CD4-positive, alpha-beta T cell treated with Interleukin-4 for 1 hour (primary cell): Measurements from ENCODE around the gene NFIC.

ENCODE experiments used
- DNase-seq, 2 donors: peaks; one replicate each; pipeline ENCODE4 v3.0.0-alpha.2; 2020 to 2022

NFIC gene

DNA sequence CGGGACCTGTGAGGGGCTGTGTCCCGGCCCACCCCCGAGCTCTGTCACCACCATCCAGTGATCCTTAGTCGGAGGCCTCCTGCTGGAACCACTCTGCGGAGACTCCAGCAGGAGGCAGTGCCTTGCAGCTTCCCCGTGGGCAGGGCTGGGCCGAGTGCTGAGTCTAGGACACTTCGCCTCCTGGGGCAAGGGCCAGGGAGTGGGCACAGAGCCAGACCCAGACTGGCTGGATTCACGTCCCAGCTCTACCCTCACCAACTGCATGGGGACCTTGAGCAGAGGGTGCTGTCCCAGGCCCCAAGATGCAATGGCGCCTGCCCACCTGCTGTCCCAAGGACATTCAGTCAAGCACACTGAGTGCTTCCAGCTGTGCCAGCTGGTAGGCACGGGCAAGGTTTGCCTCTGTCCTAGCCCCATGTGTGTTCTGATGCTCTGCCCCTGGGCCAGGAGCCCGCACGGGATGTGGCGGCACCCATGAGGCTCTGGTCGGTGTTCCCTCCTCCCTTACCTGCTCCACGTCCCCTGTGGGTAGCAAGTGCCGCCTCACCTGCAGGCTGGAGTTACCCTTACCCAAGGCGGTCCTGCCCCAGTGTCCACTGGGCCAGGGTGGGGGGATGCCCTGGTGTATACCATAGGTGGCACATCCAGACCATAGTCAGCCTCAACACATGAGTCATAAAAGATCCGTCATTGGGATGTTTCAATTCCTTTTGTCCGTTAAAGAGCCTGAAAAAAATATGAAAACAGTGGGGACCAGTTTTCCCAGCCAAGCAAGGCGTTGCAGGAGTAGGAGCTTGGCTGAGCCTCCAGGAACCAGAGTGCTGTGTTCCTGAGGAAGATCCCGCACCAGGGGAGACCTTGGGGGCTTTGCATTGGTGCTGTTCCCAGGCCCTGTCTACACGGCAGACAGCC lies 147.1 kb downstream of the NFIC start:
- DNase-seq = no peak

DNA sequence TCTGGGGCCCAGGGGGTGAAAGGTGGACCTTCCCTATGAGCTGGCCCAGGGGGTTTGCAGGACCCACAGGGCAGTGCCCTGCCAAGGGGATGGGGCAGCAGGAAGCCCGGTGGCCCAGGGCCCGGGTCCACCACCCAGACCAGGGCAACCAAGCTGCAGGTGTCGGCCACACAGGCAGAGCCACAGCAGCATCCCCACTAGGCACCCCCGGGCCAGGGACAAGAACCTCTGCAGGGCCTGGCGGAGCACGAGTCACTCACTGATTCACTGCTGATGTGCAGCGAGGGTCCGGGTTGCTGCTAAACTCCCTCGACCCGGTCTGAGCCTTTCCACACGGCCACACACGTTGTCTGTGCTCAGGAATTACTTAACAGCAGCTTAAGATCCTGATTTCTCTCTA lies 148.5 kb downstream of the NFIC start:
- no peak for DNase-seq

DNA sequence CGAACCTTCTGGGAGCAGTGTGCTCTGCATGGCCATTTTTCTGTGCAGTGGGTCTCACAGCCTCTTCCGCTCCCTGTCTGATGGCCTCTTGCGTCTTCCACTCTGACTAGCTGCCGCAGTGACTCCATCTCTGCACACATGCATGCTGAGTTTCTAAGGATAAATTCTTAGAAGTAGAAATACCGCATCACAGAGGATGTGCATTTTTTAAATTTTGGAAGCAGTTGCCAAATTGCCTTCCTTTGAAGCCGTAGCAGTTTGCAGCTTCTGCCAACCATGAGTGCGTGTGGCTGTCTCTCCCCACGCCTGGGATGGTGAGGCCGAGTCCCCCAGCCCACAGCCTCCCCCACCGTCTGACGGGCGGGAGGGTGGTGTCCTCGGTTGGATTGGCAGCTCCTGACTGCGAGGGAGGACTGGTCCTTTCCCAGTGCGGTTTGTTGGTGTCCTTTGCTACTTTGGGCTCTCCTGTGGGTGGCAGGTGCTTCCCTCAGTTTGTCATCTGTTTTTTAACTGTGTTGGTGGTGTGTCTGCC lies 149.6 kb downstream of the NFIC start:
- no peak for DNase-seq

DNA sequence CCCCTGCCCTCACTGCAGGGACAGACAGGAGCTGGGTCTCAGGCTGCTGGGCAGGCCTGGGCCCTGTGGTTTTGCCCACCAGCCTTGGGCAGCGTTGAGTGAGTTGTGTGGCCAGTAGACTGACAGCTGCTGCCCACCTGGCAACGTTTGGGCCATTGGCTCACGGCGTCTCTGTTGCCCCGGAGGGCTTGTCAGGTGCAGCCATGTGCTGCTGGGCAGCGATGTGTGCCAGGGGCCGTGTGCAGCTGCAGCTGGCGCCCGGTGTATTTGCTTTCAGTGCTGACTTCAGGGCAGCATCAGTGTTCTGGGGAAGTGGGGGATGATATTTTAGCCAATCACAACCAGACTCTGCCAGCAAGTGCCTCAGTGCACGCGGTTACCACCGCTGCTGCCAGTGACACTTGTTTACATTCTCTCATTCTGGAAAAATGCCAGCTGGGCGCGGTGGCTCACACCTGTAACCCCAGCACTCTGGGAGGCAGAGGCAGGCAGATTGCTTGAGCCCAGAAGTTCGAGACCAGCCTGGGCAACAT lies 150.4 kb downstream of the NFIC start:
- peak; percentile 64 to 77 for DNase-seq

DNA sequence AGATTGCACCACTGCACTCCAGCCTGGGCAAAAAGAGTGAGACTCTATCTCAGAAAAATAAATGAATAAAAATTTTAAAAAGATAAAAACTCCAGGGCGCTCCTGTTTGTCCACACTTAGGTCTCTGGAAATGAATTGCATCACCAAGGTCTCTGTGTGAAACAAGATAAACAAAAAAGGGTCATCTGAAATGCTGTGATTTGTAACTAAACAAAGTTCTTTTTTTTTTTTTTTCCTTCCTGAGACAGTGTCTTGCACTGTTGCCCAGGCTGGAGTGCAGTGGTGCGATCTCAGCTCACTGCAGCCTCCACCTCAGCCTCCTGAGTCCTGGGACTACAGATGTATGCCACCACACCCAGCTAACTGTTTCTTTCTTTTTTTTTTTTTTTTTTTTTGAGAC lies 151.3 kb downstream of the NFIC start:
- DNase-seq = no peak

DNA sequence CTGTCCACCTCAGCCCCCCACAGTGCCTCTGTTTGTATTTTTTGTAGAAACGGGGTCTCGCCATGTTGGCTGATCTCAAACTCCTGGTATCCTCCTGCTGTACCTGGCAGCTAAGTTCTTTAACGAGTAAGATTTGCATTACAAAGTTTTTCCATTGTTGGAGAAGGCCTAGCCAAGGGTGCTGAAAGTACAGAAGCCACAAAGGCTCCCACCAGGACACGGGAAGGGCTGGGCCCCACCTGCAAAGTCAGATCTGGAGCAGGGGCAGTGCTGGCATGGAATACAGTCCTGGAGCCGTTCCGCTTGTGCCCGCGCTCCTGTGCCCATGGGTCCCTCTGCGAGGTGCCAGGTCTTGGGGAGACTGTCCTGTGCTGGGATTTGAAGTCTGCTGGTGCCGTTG lies 151.9 kb downstream of the NFIC start:
- no peak for DNase-seq

DNA sequence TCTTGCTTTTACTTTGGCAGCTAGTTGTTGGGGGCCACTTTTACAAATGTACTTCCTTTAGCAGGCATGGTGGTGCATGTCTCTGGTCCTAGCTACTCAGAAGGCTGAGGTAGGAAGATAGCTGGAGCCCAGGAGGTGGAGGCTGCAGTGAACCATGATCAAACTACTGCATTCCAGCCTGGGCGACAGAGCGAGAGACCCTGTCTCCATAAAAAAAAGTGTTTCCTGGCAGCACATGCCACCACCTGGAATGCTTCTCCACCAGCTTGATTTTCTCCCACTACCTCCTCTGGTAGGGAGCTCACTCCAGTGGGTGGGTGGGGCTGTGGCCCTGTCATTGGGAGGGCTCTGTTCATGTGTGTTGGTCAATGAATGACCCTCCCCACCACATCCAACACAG lies 152.3 kb downstream of the NFIC start:
- no peak for DNase-seq
